Fibroblast of mammary gland (primary cell): Measurements from ENCODE around the gene MRPL55.
A peak's percentile ranks its signal among the peaks of the same experiment; 100 is the strongest.

ENCODE experiments used
- DNase-seq: peaks from one replicate; pipeline ENCODE4 v3.0.0-alpha.2; 2010; ENCODE audit warnings: low read depth
- H3K4me3 ChIP-seq: 2 replicates; pipeline ENCODE4 v1.5.1; 2011; ENCODE audit warnings: low read depth, mild to moderate bottlenecking, low read length, moderate library complexity; ENCODE audit not compliant: control insufficient read depth
- CTCF ChIP-seq: conservative IDR thresholded peaks from 2 replicates; pipeline ENCODE4 v1.5.1; 2011; ENCODE audit warnings: low read depth, low read length, inconsistent platforms; ENCODE audit not compliant: control insufficient read depth, insufficient read depth

The MRPL55 gene

GRCh38 chr1:228109073-228109961 is at the start of gene MRPL55:
MRPL55 (minus strand) TSS chr1:228109299; CDS start chr1:228108260, 1,039 bp downstream.
- peak within 1 kb of the TSS; percentile 89 for H3K4me3 ChIP-seq
- DNase-seq, result peak; percentile 93
- no peak for TF ChIP-seq CTCF

DNA sequence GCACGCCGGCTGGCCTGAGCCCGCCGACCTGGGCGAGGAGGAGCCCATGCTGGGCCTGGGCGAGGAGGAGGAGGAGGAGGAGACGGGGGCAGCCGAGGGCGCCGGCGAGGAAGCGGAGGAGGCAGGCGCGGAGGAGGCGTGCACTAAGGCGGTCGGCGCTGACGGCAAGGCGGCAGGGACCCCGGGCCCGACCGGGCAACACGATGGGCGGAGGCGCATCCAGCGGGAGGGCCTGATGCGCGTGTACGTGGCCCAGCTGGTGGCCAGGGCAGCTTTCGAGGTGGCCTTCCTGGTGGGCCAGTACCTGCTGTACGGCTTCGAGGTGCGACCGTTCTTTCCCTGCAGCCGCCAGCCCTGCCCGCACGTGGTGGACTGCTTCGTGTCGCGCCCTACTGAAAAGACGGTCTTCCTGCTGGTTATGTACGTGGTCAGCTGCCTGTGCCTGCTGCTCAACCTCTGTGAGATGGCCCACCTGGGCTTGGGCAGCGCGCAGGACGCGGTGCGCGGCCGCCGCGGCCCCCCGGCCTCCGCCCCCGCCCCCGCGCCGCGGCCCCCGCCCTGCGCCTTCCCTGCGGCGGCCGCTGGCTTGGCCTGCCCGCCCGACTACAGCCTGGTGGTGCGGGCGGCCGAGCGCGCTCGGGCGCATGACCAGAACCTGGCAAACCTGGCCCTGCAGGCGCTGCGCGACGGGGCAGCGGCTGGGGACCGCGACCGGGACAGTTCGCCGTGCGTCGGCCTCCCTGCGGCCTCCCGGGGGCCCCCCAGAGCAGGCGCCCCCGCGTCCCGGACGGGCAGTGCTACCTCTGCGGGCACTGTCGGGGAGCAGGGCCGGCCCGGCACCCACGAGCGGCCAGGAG is 49.3 kb upstream of the MRPL55 start:
- DNase-seq, result no peak
- TF ChIP-seq CTCF, result no peak
- H3K4me3 ChIP-seq, result no peak overlapping the region

- TF ChIP-seq CTCF, result no peak
- H3K4me3 ChIP-seq, result no peak overlapping the region
- DNase-seq, result no peak
Measured at GRCh38 chr1:228157729-228158126, 48.6 kb upstream of the MRPL55 start.

GRCh38 chr1:228156941-228157728 is 48.0 kb upstream of the MRPL55 start:
- TF ChIP-seq CTCF, result no peak
- H3K4me3 ChIP-seq, result no peak overlapping the region
- DNase-seq, result no peak

DNA sequence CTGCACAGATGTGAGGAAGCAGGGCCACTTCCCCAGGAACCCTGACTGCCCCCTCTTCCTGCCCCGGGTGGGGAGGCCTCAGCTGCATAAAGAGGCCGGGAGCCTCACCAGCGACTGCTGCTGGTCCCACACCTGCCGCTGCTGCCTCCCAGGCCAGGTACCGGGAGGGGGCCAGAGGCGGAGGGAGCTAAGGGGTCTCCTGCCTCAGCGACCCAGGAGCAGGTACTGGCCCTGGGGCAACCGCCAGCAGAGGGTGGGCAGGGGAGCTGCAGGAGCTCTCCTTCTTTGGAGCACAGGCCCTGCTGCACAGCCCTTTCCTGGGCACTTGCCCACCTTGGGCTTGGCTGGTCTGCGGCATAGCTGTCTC is 47.4 kb upstream of the MRPL55 start:
- DNase-seq, result no peak
- H3K4me3 ChIP-seq, result no peak overlapping the region
- no peak for TF ChIP-seq CTCF

GRCh38 chr1:228155596-228156514 is 46.8 kb upstream of the MRPL55 start:
- no peak for DNase-seq
- no peak overlapping the region for H3K4me3 ChIP-seq
- TF ChIP-seq CTCF, result no peak
